HG03521 (cell line): ENCODE results near the gene C1R.
"Not testable (repeated sequence)": the region's sequence is repeated elsewhere in the genome, so short reads cannot be mapped to it uniquely, and the experiment has no call there.

ENCODE experiments used
- ATAC-seq: cut with Tn5 transposase; IDR thresholded peaks from one replicate; pipeline ENCODE4 v1.9.1; 2021; ENCODE audit warnings: mild to moderate bottlenecking, moderate library complexity; ENCODE audit not compliant: unreplicated experiment

The C1R gene

DNA sequence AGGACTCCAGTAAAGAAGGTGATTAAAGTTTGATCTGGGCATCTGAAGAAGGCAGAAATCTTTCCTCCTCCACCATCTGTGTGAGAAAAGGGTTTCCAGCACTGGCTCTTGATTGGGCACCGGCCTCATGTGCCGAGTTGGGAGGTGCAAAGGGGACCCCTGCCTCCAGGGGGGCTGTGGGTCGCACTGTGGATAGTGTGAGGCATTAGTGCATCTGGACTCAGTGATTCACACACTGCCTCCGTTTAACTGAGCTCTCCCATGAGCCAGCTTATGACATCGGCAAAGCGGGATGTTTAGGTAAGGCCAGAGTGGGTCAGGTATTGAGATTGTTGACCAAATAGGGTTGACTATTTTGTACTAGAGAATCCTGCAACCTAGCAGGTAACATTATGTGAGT lies 22.9 kb downstream of the C1R start:
- no peak for ATAC-seq

- ATAC-seq = no peak
Observed at GRCh38 chr12:7068994-7069346, 23.3 kb downstream of the C1R start.

DNA sequence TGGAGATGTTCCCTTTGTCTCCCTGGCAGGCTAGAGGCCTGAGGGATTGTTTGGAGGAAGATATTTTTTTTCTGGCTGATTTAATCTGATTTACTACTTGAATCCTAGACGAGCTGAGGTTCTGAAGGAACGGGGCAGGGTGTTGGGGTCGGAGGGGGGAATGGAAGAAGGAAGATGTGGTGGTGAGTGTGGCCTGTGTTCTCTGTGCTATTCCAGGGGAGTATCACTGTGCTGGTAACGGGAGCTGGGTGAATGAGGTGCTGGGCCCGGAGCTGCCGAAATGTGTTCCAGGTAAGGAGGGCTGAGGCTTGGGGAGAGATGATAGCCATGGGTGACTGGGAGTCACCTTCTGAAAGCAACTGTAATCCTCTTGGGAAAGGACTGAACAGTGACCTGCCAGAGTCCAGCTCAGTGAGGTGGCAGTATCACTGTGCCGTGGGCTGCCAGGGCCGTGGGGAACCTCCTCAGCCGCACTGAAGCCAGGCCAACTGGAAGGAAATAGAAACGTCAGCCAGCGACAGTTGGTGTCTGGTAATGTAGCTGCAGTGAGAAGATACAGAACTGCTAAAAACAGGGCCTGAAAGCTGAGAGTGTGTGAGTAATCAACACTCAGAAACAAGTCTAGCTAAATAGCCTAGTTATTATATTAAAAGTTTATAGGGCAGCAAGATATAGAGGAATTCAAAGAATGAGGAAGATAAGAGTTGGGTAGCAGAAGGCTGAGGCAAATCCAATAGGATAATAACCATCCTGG lies 23.8 kb downstream of the C1R start:
- no peak for ATAC-seq

DNA sequence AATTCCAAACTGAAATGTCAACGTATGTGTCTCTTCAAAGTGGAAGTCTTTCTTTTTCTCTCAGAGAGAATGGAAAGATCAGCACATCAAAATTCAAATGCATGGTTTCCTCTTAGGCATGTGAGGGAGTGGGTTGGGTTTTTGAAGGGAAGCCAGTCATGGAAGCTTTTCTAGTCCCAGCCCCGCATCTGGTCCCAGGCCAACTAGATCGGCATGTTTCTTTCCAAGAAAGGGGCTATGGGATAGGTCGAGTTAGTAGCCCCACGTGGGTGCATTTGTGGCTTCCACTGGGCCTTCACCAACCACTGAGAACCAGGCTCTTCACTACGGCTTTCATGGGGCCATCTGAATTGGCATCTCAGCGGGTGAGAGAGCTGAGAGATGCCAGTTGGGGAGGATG lies 25.1 kb downstream of the C1R start:
- ATAC-seq = no peak

DNA sequence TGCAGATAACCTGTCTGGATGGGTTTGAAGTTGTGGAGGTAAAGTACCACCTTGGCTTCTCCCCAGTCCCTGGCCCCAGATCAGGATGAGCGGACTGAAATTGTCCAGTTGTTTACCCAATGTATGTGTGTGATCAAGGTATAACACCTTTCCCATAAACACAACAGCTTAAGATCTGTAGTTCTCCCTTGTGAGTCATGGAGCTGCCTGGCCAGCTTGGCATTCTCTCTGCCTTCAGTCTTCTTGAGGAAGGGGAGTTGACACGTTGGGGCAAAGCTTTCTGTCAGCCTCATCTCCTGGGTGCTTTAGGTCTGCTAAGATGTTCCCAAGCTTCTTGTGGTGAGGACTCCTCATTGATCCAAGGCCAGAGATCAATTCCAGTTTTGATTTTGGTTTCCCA lies 25.6 kb downstream of the C1R start:
- no peak for ATAC-seq

DNA sequence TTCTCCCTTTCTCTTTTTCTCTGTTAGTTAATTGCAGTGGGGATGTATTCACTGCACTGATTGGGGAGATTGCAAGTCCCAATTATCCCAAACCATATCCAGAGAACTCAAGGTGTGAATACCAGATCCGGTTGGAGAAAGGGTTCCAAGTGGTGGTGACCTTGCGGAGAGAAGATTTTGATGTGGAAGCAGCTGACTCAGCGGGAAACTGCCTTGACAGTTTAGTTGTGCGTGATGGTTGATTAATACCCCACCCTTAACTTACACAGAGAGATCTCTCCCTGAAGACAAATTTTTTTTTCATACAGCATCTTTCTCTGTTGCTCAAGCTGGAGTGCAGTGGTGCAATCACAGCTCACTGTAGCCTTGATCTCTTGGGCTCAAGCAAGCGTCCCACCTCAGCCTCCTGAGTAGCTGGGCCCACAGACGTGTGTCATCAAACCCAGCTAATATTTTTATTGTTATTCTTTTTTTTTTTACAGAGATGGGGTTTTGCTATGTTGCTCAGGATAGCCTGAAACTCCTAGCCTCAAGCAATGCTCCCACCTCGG lies 27.1 kb downstream of the C1R start:
- no peak for ATAC-seq

DNA sequence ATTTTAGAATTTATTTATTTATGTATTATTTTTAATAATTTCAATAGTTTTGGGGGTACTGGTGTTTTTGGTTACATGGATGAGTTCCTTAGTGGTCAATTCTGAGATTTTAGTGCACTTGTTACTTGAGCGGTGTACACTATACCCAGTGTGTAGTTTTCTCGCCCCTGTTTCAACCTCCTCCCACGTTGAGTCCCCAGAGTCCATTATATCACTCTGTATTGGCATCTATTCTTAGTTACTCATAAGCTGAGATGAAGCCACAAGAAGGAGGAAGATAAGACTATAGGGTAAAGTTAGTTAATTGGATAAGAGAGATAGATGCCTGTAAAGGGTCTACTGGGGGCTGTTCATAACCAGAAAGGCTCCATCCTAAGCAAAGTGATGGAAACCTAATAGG lies 27.7 kb downstream of the C1R start:
- ATAC-seq = no peak

- ATAC-seq = no peak
Observed at GRCh38 chr12:7061596-7061995, 30.6 kb downstream of the C1R start.

DNA sequence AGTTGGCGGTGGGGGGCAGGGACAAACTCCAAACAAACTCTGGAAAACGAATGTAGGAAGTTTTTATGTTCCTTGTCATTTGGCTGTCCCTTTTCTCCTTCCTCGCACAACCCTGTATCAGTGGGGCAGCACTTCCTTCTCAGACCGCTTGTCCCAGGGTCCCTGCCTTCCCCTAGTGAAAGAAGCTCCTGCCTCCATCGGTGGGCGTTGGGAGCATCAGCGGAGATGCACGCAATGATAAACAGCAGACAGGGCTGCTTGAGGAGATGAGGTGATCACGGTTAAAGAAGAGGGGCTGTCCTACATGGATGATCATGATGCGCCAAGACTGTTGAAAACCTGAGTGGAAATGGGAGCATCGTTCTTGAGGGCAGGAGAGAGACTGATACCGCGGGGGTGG lies 31.1 kb downstream of the C1R start:
- no peak for ATAC-seq

DNA sequence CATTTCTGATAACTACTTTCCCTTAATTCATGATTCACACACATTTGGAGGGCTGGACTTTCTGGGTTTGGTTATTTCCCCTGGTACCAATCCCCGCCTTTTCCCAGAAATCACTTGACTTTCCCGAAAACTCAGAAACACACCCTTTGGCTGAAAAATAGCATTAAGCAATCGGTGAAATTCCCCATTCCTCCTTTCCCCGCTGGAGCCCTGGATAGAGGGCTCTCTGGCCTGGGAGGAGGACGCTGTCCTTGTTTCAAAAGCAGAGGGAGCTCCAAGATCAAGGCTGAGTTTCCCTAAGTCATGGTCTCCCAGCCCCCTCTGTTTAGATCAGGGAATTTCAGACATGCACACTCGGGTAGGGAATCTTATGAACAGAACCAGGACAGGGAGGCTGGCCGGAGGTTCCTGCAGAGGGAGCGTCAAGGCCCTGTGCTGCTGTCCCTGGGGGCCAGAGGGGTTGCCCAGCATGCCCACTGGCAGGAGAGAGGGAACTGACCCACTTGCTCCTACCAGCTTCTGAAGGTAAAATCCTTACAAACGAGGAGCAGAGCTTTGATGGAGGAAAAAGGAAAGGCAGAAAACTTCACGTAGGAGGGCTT lies 31.8 kb downstream of the C1R start, which contains the start of gene C1S:
Gene C1S (plus strand): TSS at position 366 of the 602 bp plus-strand sequence. CDS start 1,195 bp downstream, outside the sequence.
- no peak for ATAC-seq

- no peak for ATAC-seq
Observed at GRCh38 chr12:7059780-7060179, 32.5 kb downstream of the C1R start.

DNA sequence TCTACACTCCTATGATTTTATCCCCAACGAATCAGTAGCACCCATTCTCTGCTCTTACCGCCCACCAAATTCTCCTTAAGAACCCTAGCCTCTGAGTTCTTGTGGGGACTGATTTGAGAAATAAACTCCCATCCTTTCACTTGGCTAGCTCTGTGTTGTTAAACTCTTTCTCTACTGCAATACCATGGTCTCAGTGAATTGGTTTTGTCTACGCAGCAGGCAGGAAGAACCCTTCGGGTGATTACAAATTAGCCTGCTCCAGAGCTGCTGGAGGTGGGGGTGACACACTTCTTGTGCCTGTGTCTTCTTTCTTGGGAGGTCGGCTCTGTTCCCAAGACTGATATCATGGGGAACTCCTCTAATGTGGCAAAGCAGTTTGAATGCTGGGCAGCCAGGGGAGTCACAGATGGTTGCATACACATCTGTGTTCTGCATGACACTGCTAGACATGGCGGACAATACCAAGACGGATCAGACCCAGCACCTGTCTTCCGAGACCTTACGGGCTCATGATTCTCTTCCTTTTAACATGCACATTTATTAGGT lies 33.3 kb downstream of the C1R start:
- no peak for ATAC-seq

DNA sequence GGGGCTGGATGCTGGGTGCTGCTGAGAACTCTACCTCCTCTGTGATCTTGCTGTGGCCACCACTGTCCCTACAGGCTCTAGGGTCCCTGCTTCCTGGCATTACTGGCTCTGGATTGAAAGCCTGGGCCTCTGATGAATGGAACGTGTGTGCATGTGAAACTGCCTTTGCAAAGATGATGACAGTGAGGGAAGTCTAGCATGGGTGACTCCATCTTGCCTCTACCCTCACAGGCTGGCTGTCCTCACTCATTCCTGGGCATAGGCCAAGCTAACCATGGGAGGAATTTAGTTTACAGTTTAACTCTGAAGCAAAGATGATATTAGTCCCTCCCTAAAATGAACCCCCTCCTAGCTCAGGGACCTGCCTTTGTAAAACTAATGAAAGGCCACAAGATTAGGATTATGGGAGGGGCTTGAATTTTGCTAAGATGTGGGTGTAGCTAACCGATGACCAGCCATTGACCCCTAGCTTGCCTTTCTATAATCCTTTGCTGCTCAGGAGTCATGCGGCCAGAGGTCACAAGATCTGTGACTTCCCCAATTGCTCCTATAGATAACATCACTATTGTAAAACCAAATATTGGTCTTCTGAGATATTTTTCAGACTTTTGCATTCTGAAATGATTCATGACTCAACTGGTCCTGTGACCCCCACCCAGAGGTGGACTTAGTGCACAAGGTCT lies 33.9 kb downstream of the C1R start:
- ATAC-seq = no peak

GRCh38 chr12:7055736-7056135 lies 36.5 kb downstream of the C1R start:
- ATAC-seq = not testable (repeated sequence)

- ATAC-seq = no peak
Observed at GRCh38 chr12:7054925-7055324, 37.3 kb downstream of the C1R start.

DNA sequence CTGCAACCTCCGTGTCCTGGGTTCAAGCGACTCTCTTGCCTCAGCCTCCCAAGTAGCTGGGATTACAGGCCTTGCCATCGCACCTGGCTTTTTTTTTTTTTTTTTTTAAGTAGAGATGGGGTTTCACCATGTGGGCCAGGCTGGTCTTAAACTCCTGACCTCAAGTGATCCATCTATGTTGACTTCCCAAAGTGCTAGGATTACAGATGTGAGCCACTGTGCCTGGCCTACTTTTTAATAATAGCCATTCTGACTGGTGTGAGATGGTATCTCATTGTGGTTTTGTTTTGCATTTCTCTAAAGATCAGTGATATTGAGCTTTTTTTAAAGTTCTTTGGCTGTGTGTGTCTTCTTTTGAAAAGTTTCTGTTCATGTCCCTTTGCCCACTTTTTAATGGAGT lies 42.3 kb downstream of the C1R start:
- ATAC-seq = not testable (repeated sequence)

DNA sequence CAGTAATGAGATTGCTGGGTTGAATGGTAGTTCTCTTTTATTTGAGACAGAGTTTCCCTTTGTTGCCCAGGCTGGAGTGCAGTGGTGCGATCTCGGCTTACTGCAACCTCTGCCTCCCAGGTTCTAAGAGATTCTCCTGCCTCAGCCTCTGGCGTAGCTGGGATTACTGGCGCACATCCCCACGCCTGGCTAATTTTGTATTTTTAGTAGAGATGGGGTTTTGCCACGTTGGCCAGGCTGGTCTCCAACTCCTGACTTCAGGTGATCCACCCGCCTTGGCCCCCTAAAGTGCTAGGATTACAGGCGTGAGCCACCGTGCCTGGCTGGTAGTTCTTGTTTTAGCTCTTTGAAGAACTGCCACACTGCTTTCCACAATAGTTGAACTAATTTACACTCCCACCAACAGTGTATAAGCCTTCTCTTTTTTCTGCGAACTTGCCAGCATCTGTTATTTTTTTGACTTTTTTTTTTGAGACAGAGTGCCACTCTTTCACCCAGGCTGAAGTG lies 42.7 kb downstream of the C1R start:
- not testable (repeated sequence) for ATAC-seq

DNA sequence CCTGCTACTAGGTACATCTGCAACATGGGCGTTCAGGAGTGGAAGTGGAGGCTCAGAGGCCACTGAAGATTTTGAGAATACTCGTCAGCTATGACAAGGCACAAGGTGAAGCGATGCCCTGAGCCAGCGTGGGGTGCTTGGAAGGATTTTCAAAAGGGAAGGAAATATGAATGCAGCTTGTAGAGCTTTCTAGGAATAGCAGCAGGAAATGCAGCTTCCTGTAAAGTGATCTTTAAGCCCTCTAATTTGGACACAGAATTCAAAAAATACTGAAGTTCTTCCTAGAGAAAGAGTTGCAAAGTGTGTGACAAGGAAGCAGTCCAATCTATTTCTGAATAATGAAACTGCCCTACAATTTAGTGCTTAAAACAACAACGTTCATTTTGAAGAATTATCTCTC lies 44.9 kb downstream of the C1R start:
- ATAC-seq = no peak

GRCh38 chr12:7046383-7047105 lies 45.7 kb downstream of the C1R start:
- ATAC-seq = no peak

GRCh38 chr12:7045913-7046312 lies 46.3 kb downstream of the C1R start:
- ATAC-seq = no peak

- no peak for ATAC-seq
Observed at GRCh38 chr12:7042842-7043241, 49.4 kb downstream of the C1R start.
